ENCODE data around the gene USH2A.
"Not testable (repeated sequence)": the region's sequence is repeated elsewhere in the genome, so short reads cannot be mapped to it uniquely, and the experiment has no call there.

Gene USH2A

DNA sequence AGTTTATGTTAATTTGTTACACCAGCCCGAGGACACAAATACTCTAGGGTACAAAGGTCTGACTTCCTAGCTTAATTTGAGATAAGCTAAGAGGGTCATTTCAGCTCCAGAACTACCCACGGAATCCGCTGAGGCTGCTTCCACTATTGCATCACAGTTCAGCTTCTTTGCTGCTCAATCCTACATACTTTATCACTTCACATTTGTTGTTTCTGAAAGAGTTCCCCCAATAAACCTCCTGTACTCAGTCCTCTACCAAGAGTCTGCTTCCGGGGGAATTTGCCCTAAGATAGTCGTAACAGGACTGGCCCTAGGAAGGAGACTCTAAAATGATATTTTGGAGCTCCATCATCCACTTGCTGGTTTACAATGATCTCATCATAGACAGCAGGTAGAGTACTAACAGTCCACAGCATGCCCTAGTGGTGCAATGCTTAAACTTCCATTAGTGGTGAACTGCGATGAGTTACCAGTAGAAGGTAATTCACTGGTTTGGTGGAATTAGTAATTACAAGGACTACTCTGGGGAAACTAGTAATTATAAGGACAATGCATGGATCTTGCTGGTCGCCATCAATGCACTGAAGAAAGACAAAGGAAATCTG lies 229.3 kb downstream of the USH2A start:
- DNase-seq: no peak

DNA sequence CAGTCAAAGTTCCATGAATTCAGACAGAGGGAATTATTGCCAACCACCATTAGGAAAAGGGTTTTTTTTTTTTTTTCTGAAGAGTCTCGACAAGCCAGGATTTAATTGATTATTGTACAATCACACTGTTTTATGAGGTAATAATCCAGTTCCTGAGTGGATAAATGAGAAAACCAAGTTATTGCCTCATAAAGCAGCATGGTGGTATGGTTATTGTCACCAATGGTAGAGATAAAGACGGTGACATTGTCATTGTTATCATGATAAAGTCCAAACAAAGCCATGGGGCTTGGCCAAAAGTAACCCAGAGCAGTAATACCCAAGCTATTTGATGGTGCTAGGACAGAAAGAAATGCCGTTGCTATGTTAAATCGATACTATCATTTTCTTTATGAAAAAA lies 232.8 kb downstream of the USH2A start:
- no peak for DNase-seq

DNA sequence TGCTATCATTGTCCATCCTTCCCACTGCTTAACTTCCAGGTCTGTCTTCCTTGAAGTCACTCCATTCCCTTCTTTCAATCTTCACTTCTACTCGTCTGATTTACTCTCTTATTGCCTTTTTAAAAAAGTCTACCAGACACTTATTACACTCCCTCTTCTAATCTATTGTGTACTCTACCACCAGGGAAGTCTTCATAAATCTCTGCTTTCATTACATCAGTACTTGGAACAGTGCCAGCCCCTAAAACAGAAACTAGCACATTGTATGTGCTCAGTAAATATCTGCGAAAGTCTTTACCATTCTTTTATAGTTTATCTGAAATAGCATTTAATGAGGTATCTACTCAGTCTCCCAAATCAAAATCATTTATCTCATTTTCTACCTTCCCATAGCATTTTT lies 236.4 kb downstream of the USH2A start:
- no peak for DNase-seq

DNA sequence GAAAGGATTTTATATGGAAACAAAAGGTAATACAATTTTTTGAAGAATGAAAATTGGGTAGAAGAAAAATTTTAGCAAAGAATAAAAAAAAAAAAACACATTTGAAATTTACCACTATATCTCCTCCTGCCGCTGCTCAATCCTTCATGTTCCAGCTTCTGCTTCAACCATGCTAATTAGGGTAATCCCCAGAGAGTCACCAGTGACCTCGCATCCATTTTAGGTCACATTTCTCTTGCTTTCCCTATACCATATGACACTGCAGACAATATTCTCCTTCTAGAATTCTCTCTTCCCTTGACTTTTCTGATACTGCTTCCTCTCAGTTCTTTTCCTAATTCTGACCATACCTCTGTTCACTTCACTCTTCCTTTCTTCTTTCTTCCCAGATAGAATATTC lies 237.1 kb downstream of the USH2A start:
- DNase-seq: no peak

DNA sequence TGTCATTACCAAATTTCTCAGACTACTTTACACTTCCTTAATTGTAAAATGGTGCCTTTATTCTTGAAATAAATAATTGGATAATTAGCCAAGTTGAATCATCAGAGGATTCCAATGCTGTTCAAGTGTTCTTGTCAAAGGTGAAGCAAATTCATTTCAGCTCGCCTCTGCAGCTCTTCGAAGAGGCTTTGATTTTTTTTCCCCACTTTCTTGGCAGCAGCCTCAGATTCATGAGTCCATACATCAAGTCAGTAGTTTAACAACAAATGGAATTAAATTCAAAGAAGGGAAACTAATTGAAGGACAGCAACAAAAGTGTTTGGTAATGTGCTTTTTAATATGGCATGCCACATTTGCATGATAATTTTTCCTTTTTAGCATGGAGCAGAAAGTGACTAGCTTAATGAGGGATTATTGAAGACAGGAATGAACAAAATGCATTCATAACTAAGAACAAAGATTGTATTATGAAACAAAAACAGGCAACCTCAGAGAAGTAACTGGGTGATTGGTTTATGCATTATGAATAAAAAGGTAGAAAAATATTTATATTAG lies 239.0 kb downstream of the USH2A start:
- no peak for DNase-seq

DNA sequence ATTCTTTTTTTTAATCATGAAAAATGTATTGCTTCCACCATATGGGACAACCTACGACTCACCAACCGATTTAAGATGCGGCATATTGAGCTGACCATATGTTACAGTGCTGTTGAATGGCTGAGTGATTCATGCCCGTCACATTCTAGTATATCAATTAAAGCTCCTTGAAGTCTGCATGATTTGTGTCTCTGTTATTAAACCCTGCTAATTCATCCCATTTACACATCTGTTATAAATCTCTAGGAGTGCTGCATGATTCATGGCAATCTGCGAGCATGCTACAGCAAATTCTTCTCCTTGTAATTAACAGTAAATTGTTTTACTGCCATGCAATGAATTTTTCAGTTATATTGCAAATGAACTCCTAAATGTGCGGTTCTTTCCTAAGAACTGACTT lies 239.8 kb downstream of the USH2A start:
- DNase-seq: no peak

DNA sequence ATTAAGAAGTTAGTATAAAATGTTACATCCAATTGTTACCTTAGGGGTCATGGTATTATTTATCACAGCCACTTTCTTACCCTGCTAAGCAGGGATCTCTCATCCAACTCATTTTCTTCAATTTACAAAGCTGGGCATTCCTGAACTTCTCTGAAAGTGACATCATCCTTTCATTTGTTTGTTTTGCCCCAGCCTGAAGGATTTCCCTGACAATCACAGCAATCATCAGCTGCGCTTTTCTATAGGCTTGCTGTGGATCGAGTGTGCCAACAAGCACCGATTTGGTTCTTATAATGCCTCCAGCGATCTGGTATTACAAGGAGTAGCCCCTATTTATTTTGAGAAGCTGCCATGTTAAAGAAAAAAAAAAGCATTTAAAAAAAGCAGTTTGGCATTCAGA lies 240.2 kb downstream of the USH2A start:
- no peak for DNase-seq

DNA sequence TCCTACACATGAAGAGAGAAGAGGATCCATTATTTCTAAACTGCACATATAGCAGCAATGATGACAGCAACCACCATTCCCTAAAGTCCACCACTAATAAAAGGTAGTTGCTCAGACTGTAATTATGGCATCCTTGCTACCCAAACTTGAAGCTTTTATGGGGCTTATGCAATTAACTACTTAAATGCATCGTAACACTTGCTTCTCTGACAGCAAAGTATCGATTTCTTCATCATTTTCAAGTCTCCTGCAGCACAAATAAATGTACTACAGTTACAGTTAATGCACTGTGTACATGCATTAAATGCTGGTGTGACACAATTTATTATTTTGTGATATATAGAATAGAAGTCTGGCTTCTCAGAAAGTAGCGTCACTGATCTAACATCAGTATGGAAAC lies 241.7 kb downstream of the USH2A start:
- DNase-seq: no peak

DNA sequence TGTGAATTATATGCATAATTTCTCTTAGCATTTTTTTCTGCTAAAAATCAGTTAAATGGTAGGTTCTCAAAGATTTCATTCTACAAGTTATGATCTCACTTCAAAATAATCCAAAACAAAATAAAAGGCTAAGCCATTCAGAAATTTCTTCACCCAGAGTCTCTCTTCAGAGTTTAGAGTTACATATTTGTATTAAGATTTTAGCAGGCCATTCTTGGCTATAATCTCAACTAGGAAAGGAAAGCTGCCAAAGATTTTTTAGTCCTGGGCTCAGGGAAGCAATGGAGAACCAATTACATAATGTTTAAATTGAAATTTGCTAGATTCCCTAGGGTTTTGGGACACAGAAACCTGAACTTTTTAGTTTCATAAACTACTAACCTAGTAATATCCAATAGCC lies 245.0 kb downstream of the USH2A start:
- DNase-seq: no peak

DNA sequence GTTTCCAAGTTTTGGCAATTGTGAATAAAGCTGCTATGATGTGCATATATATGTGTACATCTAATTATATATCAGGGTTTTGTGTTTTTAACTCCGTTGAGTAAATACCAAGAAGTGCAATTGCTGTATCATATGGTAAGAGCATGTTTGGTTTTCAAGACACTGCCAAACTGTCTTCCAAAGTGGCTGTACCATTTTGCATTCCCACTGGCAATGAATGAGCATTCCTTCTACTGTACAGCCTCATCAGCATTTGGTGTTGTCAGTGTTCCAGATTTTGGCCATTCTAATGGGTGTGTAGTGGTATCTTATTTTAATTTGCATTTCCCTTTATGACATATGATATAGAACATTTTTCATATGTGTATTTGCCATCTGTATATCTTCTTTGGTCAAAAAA lies 246.3 kb downstream of the USH2A start:
- DNase-seq: no peak

DNA sequence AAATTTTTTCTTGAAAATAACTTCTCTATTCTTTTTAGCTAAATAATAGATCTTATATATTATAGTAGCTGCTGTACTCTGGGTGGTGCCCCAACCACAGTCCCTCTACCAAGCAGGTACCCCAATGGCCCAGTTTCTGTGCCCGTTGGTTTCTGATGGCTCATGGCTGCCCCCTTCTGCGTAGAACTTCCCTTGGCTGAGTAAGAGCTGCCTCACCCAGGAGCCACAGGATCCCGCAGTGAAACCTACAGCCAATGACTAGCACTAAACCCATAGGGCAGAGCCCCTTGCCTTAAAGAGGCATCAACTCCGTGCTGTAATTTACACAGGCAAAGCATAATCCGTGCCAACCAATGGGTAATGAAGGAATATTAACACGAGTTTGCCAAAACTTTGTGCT lies 247.5 kb downstream of the USH2A start:
- DNase-seq: no peak

DNA sequence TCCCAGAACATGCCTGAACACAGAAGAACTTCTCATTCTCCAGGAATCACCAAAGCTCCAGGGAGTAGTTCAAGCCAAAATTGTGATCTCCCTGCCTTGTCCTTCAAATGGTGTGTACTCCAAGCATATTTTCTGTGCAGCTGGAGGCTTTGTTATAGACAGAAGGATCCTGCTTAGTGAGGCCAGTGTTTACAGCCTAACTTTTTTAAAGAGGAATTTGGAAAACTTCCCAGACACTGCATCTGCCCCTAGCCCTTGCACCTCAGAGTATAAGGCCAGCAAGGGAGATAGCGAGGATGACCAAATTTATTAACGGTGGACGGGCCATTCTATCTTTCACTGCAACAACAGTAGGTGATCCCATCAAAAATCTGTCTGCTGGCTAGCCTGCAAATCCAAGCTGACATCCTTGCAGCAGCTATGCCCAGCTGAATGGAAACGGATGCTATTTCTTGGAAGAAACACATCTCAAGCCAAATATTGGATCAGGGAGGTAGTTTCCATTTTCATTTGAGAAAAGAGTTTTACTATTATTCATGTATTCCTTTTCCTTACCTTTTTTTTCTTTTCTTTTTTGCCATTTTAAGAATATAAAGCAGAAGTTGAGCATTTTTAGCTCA lies 249.8 kb downstream of the USH2A start:
- DNase-seq: no peak

DNA sequence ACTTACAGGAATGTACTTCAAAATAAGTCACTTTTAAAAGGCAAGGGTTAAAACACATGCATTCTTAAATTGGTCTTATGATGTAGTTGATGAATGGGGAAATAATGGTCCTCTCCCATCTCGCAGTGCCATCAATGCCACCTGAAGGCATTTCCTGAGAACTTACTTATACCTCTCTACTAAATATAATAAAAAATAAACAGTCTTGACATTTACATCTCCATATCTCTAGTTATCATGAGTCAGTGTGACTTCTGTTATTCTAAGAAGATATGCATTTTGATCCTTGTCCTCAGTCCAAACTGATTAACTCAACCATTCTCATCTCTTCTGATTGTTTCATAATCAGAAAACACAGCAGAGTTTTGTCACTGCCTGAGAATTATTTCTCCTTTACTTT lies 253.9 kb downstream of the USH2A start:
- DNase-seq: no peak

DNA sequence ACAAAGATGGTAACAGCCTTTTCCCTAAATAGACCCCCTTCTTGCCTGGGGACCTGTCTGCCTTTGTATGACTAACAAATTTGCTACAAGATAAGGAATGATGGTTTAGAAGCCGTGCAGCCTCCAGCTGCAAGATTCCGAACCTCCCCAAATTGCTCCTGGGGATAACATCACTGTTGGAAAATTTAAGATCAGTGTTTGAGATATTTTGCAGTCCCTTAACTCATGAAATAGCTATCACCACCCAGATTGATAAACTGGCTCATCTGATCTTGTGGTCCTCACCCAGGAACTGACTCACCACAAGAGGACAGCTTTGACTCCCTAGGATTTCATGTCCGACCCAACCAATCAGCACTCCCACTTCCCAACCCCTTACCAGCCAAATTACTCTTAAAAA lies 254.7 kb downstream of the USH2A start:
- DNase-seq: no peak

DNA sequence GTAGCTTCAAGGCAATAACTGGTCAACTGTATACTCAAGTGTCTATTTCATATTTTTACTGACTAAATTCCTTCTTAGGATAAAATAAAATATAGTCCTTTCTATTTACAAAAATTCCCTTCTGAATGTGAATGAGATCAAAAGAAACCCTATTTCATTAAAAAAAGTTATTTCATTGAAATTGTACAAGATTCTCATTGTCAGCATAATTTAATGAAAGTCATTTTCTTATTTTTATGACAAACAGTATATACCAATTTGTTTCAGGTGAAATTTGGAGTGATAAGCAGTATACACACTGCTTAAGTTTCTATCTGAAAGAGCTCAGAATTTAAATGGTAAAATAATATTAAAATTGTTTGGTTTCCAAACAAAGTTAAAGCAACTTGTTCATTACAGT lies 269.2 kb downstream of the USH2A start:
- no peak for DNase-seq

DNA sequence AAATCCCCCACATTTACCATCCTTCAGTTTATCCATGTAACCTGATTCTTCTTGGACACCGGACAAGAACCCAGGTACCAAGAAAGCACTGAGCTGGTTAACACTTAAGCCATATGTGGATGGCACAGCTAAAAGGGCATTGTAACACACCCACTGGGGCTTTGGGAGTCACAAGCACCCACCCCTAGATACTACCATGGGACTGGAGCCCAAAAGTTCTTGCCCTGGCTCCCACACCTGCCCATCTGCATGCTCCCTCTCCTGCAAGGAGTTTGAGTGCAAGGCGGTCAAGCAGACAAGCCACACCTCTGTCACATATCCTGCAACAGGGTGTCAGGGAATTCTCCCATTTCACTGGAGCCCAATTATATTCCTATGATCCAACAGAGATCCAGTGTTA lies 270.1 kb downstream of the USH2A start:
- DNase-seq: no peak

DNA sequence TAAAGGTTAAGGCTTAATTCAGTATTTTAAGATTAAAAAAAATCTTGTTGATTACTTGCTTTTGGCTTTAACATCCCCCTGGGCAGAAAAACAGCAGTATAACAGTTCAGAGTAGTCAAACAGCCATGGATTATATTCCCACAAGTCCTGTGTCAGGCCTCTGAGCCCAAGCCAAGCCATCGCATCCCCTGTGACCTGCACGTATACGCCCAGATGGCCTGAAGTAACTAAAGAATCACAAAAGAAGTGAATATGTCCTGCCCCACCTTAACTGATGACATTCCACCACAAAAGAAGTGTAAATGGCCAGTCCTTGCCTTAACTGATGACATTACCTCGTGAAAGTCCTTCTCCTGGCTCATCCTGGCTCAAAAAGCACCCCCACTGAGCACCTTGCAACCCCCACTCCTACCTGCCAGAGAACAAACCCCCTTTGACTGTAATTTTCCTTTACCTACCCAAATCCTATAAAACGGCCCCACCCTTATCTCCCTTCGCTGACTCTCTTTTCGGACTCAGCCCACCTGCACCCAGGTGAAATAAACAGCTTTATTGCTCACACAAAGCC lies 277.7 kb downstream of the USH2A start:
- not testable (repeated sequence) for DNase-seq

DNA sequence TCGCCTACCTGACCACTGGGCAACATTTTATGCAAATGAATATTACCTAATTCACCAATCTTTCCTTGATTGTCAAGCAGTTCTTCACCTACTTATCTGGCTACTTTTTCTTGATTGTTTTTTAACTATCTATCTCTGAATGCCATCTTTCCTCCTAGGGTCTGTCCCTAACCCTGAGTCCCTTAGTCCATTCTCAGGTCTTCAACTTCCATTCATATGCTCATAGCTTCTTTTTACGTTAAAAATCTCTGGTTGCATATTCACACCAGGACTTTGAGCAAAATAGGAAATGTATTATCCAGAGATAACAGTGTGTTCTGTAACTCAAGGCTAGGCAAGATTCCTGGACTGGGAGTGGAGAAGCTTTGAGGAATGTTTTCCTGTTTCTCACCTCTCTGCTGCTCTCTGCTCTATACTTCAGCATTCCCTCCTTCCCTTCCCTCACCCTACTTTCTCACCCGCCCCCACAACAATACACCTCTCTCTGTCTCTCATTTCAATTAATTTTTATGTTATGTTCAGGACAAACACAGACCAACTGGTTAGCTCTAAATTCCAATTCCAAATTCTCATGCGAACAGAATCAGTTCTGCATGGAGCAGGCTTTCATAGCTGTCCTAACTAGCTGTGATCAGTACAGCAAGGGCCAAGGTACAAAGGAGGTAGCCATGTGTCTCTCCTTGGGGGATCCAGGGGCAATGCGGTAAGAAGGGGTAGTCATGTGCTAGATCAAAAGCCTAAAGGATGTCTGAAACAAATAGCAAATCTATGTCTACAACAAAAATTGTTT lies 278.4 kb downstream of the USH2A start:
- DNase-seq: no peak

DNA sequence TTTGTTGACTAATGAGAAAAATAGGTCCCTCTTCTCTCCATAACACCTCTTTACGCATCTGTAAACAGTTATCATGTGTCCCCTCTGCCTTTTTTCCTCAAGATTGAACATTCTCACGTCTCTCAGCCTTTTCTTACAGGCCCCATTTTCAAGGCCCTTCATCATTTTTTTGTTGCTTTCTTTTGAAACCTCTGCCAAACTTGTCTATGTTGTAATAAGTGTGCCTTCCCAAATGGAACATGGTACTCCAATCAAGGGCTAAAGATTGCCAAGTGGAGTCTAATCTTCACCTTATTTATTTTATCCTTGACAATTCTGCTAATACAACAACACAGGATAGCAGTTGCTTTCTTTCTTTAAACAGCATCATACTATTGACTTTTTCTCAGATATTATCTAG lies 280.3 kb downstream of the USH2A start:
- no peak for DNase-seq

DNA sequence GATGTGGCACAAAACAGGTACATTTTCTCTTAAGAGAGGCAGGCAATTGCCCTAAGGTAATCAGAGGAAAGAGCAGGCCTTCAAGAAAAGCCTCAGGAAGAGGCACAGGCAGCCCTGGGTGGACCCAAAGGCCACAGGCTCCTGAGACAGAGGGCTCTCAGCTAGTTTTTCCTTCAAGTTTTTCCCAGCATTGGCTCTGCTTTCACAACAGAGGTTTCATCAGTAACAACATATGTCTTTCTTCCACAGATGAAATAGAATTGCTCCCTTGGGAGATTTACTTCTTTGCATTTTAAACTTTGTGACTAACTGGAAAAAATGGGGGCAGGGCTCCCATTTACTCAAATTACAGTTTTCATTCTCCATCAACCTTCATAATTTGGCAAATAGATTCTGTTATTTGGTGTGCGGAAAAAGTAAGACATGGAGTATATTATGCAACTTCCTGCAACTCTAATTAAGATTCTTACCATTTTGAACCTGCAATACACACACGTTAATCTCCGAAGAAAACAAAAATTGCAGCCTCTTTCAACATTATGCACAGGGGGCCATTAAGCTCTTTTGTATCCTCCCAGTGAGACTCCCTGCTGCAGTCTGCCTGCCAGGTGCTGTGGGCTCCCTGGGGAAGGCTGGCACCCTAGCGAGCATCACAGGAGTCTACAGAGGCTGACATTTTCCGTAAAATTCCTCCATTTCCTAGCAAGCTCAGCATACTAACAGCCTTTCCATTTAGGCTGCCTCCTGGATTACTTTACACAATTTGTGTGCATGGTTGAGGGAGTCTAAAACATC lies 282.3 kb downstream of the USH2A start:
- no peak for DNase-seq

DNA sequence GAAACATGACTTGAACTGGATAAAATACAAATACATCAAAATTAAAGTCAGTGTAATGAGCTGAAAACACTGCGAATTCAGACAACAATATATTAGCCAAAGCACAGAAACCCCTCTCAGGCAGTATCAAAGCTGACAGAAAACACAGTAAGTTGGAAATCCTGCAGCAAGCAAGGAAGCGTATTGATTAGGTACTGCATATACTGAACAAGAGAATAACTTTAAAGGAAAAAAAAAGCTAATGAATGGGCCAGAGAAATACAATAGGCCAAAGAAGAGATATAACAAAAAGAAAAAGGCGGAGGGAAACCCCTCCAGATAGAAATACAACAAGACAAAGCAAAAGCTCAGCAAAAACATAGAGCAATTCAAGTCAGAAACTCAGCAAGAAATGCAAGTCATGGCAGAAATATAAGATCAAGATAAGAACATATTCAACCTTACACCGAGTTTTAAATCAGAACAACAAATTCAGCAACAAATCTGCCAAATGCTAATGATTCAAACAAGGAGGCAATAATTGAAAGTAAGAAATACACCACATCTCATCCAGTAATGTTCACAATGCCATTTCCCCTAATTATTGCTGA lies 299.0 kb downstream of the USH2A start:
- DNase-seq: no peak

DNA sequence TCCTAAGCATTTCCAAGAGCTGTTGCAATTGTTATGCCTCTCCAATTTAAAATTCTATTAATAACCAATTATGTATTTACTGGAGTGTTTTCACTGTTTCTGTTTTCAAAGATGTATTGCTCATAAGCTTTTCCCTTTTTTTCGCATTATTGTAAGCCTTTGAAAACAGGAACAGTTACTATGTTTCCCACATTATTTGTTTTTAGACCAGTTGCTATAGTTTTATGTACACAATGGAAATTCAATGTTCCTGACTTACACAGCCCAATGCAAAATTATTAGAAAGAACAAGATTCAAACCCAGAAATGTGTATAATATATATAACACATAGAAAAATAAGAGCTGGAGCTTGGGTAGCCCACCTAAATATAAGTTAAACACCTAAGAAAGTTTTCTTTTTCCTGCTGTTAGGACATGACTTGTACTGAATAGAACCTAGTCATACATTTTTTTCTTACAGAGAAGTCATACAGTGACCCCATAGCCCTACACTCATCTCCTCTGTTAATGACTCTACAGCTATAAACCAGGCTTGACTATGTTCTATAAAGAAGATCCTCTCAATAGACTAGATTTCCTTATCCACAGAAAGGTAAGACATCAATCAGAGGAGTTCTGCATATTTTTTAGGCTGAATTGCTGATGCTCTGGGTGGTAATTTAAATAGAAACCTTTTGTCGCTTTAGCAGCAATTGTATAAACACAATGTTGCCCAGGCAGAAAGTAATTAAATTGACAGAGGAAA lies 299.6 kb downstream of the USH2A start:
- no peak for DNase-seq
